GM19455 (cell line): ENCODE results near the gene MEF2D.

ENCODE experiments used
- ATAC-seq: cut with Tn5 transposase; IDR thresholded peaks from one replicate; pipeline ENCODE4 v1.9.1; 2021; ENCODE audit not compliant: unreplicated experiment

The MEF2D gene

DNA sequence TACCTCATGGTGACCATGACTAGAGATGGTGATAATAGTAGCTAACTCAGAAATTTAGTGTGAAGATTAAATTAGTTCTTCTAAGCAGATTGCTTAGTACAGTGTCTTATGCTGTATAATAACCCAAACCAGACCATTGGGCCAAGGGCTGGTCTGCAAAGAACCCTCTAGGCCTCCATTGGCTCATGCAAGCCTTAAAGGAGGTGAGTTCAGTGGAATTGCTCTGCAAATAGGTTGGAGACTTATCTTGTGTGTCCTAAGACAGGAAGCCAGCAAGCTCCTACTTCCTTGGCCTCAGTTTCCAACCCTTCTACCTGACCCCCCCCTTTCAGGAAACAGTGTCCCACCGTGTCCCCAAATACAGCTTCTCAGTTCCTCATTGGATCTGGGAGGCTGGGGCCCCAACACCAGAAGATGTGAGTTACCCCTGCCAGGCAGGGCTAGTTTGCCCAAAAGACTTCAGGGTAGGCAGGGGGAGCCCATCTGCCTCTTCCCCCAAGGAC lies 1.9 kb upstream of the MEF2D start:
- no peak for ATAC-seq

DNA sequence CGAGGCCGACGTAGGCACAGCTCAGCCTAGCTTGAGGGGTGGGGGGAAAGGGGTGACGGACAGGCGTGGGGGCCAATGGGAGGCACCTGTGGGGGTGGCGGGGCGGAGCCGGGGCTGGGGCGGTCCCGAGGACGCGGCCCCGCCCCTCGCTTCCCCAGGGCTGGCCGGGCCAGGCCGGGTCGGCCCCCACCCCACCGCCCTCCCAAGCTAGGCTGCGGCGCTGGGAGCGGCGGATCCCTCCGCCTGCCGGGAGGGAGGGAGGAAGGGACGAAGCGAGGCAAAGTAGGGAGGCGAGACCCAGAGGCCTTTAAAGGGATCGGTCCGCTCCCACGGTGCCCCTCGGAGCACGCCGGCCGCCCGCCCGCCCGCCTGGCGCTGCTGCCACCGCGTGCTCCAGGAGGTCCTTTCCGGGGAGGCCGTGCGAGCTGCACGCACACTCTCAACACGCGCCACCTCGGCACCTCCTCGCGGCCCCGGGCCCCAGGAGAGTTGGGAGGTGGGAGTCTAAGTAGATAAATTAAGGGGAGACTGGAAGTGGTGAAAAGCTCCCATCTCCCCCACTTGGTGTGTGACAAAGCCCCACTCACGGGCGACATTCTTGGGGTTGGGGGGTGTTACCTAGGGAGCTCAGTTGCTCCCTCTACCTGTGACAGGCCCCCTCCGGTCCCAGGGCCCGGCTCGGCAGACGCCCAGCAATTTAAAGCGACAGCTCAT lies 375 bp upstream of the MEF2D start:
- peak; percentile 52 for ATAC-seq

DNA sequence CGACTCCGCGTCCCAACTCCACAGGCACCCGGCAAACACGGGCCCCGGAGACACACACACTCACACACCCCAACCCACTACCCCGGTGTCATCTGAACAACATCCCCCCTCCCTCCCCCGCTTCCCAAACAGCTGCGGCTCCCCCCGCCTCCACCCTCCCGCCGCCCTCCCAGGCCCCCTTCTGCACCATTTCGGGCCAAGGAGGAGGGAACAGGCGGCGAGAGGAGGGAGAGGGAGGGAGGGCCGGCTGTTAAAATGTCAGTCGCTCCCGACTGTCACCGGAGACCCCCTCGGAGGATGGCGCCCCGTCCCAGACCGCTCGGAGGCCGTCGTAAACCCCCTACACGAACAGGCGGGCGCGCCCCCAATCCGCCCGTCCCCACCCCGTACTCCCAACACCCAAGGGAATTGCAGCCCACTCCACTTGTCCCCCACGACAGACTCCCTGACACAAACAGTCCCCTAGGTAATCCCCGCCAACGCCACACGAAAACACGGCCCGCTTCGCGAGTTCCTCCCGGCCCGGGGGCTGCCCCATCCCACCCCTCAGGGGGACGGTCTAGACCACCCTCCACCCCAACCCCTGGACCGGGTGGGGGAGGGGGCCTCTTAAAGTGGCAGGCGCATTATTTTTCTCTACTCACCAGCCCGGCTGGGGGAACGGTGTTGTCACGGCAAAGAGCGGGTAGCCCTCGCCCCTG lies 583 bp downstream of the MEF2D start:
- ATAC-seq: no peak

DNA sequence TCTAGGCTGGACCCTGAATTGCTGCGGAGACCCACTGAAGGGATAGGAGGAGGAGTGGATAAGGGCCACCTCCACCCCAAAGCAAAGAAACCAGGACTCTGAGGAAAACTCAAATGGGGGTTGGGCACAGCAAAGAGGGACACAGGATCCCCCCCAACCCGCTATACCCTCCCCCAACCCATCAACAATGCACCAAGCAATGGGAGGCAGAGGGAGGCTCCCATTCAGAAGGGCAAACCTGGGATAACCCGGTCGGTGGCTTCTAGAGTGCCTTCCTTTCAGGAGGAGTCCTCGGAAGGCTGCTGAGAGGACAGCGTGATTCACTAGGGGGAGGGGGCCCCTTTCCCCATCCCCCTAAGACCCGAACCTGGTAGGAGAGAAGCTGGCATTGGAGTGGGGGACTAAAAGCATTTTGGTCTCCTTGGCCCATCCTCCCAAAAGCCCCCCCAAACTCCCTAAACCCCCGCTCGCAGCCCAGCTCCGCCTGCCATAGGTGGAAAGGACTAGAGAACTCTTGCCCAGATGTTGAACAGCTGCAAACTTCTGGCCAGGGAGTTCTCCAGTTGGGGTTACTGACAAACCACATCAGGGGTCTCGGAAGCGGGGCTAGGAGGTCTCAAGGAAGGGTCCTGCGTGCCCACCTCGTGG lies 1.3 kb downstream of the MEF2D start:
- no peak for ATAC-seq

DNA sequence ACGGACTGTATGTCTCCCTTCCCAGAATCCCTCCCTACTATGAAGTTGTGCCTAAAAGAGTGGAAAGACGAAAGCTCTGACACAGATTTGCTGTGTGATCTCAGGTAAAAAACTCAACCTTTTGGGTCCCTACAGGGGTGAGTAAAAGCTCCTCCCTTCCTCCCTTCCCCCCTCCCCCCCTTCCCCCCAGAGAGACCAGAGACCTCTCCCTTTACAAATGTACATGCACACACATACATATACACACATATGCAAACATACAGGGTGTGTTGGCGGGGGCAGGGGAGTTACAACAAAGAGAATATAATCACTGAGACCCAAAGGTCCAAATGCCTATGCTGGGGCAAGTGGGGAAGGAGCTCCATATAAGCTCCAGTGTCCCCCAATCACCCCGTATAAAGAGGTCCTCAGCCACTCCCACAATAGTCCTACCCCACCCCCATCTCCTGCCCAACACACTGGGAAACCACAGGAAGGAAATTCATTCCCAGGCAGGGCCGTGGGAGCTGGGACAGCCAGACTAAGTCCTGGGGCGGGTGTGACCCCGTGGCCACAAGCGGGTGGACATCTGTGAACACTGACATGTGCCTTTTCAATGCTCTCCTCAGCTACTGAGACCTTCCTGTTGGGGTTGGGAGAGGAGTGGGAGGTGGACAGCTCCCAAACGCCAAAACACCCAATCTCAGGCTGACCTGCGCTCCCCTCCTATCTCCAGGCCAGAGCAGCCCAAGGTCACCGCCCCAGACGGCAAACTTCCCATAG lies 2.0 kb downstream of the MEF2D start:
- ATAC-seq: no peak

DNA sequence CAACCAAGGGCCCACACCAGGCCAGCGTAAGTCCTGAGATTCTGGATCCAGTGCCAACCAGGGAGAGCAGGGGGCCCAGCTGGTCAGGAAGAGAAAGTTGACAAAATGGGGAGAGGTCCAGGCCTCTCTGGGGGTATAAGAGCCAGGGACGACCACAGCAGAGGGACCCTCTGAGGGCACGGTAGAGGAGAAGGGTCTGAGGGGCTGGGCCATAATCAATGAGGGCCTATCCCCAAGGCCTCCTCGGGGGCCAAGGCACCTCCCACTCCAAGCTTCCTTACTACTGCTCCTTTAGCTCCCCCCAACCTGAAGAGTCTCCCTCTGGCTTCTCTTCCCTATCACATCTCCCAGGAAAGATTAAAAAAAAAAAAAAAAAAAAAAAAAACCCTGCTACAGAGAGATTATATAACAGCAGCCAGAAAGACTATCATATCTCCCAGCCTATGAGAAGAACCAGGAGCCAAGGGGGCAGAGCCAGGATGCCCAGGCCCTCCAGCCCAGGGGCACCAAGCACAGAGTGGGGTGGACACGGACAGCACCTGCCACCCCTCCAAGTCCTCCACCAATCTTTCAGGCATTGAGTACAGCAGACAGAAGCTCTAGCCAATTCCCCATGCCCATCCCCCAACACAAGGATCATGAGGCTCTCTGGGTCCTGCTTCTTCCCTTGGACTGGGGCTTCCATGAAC lies 2.7 kb downstream of the MEF2D start:
- ATAC-seq: no peak

DNA sequence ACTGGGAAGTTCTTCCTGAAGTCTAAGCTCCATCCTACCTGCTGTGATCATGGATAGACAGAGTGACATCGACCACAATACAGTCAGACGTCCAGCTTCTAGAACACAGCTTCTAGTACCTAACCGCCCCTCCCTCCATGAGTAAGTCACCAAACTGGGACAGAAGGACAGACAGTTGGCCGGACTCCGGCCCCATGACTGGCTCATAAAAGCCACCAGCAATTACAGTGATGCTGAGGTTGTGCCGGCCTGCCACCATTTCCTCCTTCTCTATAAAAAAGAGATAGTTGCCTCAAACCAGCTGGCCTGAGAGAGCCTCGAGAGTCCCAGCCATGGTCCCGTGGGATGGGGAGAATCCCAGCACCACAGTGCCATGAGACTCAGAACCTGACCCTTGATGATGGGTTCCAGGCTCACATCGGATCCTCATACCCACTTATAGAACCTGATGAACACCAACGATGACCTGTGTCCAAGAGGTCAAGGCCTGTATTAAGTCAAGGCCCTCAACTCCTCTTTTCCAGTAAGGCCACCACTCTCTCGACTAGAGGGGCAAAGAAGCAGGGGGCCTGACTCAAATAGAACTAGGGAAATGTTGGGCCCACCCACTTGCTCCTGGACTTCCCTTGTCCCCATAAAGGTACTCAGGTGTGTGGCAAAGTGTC lies 3.4 kb downstream of the MEF2D start:
- ATAC-seq: no peak

DNA sequence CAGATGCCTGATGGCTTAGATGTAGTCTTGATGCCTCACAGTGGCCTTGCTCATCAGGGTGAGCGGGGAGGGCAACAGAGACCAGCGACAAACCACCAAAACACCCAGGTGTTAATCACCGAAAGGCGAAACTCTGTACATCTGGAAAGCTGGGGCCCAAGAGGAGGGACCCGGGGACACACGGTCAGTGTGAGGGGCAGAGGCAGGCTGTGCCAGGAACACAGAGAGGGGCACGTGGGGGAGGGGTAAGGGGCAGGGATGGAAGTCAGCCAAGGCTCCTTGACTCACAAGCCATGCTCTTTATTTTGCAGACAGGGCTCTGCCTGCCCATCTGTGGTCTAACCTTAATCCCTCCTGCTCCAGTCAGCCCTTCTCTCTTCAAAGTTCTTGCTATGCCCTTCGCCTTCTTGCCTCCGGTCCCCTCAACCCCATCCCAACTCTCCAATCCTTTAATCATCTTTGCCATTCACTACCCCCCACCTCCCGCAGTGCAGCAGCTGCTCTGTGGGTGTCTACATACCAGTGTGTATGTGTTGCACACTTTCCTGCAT lies 4.3 kb downstream of the MEF2D start:
- no peak for ATAC-seq

DNA sequence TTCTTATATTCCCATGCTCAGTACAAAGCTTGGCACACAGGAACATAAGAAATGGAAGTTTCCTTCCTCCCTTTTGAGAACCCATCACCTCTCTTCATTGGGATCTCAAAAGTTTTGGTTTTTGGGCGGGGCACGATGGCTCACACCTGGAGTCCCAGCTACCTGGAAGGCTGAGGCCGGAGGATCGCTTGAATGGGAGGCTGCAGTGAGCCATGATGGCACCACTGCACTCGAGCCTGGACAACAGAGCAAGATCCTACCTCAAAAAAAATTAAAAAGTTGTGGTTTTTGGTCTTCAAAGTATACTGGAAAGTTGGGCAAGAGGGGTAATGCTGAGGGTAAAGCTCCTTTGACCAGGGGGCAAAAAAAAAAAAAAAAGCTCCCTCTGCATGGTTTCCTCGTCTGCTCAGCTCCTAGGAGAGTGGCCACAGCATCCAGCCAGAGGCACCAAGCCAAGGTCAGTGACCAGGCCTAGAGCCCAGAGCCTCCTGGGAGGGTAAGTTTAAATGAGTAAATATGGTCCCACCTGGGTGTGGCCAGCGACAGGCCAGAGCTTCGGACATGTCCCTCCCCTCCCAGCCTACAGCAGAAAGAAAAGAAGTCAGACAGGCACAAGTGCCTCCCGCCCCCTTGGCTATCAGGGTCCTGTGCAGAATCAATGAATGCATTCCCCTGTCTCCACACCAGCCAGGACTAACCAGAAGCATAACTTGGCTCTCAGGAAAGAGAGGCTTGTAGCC lies 5.0 kb downstream of the MEF2D start:
- no peak for ATAC-seq

DNA sequence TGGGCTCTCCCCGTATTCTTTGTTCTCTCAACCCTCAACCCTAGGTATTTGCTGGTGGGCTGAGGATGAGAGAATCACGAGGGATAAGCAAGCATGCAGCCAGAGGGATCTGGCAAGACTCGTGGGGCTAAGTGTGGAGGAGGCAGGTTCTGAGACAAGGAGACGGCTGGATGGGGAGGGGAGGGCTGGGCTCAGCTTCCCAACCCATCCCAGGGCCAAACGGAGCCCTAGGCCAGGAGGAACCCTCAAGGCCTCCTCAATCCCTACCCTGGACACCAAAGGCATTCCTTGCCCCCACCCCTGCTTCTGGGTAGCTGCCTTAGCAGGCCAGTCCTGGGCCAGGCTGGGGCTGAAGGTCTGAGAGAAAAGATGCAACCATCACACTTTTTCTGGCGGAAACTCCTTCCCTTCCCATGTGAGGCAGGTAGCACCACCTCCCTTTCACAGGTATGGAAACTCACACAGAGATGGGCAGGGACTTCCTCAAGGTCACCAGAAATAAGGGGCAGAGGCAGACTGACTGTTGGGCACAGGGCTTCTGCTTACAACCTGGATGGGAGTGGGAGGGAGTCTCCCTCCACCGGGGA lies 6.2 kb downstream of the MEF2D start:
- ATAC-seq: no peak

DNA sequence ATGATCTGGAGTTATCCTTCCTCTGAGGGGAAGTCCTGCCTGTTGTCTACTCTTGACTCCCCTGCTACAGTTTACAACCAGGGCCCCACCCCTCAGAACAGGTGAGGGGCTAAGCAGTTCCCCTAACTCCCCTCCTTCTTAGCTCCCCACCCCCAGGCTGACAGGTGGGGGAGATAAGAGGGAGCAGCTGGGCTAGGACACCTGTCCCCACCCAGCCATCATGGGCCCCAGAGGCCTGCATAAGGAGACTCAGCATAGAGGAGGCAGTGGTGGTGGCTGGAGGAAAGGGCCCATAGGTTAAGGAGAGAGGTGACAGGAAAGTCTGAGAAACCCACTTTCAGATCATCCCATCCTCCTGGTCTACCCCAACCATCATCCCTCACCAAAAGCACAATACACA lies 6.8 kb downstream of the MEF2D start:
- ATAC-seq: no peak

DNA sequence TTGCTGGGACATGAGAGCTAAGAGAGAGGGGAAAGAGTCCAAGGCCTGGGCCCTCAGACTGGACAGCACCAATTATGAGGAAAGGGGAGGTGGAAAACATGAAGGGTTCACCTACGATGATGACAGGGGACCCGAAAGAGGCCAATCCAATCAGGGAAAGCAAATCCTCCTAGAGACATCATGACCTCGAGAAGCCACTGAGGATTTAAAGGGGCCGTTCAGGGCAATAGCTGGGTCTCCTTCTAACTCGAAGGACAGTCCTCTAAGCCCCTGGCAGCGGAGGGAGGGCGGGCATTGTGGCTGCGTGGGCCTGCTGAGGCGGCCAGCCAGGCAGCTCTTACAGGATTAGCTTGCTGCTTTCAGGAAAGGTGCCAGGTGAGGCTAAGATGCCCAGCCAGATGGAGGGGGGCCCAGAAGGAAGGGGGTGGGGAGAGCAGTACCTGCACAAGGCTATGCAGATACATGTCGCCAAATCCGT lies 7.4 kb downstream of the MEF2D start:
- no peak for ATAC-seq

DNA sequence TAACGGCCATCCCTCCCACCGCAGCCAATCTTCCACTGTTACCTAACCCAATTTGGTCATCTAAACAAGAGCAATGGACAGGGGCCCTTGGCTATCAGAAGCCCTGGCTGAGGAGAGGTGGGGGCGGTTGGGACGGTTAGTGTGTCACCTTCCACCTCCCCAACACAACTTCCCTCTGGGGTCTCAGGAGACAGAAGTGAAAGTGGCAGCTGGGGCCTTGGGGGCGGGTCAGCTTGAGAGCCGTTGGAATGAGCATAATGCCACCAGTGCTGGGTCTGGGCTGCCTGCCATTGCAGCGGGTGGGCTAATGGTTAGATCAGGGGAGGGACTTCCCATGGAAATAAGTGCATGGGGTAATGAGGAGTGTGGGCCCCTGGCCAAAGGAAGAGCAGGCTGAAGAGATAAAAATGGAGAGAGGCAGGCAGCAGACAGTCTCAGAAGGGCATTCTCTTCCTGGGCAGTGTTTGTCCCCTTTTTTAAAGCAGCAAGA lies 7.9 kb downstream of the MEF2D start:
- no peak for ATAC-seq

DNA sequence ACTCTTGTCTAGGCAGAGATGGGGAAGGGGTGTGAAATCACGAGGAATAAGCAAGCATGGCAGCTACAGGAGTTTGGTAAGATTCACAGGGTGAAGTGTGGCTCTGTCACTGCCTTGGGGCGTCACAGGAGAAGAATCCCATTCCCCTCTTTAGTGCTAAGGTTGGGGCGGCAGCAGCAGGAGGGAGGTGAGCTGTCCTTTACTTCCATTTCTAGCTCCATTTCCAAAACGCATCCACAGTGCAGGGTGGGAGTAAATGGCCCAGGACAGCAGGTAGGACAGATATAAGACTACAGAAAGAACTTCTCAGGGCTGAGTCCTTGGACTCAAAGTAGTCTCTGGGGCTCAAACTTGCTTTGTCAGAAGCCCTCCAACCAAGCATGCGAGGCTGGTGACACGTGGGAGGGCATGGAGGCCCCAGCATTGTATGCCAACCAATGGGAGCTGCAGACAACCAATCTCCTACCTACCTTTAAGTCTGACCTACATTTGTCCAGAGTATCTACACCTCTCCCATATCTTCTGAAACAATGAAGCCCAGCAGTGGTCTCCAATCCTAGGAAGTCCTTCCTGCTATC lies 8.5 kb downstream of the MEF2D start:
- no peak for ATAC-seq

DNA sequence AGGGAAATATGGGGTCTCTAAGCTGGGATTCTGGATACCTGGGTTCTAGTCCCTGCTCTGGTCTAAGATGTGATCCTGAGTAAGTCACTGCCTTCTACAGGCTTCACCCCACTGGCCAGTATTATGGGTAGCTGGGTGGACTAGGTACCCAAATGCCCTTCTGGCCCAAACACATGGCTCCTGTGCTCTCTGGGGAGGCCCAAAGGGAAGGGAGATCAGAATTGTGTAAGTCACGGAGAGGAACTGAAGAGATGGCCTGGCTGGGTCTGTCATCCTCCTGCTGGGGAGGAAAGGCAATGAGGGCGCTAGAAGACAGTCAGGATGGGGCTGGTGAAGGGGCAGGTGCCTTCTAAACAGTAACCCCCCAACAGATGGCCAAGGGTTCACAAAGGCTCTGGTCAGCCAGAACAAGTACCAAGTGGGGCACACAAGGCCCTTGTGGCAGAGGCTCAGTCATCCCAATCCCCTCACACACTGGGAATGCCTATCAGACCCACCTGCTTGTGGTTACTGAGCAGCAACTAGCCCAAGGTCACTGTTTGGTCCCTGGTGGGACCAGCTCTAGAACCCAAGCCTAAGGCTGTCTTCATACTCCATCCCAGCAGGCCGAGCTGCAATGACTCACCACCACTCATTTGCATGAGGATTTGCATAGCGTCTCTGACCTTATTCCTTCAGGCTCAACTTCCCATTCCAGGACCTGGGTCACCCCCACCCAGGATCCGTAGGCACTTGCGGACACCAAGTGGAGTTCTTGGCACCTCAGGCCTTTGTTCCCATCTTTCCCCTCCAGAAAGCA lies 9.2 kb downstream of the MEF2D start:
- ATAC-seq: no peak

DNA sequence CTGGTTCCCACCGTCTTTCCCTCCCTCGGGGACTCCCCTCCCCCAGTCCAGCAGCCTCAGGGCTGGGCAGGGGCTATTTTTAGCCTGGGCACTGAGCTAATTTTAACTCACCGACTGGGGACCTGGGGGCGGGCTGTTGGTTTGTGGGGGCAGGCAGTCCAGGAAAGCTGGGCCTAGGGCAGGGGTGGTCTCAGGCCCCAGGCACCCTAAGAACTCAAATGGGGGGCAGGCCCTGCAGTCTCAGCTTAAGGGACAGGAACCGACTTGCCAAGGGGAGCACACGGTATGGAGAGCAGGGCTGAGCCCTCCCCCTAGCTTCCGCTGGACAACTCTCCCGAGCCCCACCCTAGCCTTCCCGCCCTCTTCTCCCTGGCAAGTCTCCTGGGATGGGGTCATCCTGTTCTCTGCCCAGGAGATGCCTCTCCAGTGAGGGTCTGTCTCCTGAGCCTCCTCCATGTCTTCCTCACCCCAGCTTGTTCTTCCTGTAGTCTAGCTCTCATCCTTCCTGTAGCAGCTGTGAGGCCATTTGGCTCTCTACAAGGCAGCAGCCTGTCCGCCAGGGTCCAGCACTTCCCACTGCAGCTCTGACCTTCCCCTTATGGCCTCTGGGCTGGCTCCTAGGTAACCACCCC lies 10.1 kb downstream of the MEF2D start:
- no peak for ATAC-seq

DNA sequence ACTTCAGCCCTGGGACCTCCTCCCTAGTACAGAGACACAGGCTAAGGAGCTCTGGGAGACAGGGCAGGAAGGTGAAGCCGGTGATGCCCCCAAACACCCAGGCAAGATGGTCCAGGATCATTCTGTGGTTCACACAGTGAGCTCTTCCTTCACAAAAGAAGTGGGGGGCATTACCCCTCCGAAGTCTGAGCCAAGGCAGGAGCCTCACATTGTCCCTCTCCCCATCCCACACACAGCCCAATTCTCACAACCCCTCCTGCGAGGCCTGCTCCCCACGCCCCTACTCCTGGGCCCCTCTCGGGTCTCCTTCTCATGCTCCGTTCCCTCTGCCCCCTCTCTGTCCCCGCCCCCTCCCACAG lies 10.7 kb downstream of the MEF2D start:
- ATAC-seq: no peak
